Erythroblast (primary cell): ENCODE results near the gene PLXNA2.

ENCODE experiments used
- GATA1 ChIP-seq: IDR thresholded peaks from 2 replicates; pipeline ENCODE4 v1.6.1; 2011; ENCODE audit warnings: low read depth, mild to moderate bottlenecking, control low read depth, low read length, moderate library complexity
- POLR2A ChIP-seq: IDR thresholded peaks from 2 replicates; pipeline ENCODE4 v1.6.1; 2011; ENCODE audit warnings: mild to moderate bottlenecking, low read length

GRCh38 chr1:208174200-208174599 is 70.0 kb downstream of the PLXNA2 start:
- TF ChIP-seq POLR2A = no peak
- no peak for TF ChIP-seq GATA1
